Natural killer cell (primary cell): ENCODE measurements around the gene BNC2. TPM values are rescaled to one million over a fixed set of nuclear protein-coding genes. Genes with fewer than 3 reads are reported as not detected.

Experiments used
- ATAC-seq, 3 donors: fragments of 150-1000 bp in 2 of 3; fragments of 200-7000 bp in 1 of 3; cut with Tn5 transposase; 1 replicate in 1 of 3; 2 replicates in 2 of 3; pipeline ENCODE4 v1.10.0; 2021; ENCODE audit warnings: mild to moderate bottlenecking in 2 of 3, moderate library complexity in 2 of 3
- DNase-seq, 2 donors: peaks; one replicate each; pipeline versions ENCODE4 v3.0.0 to v3.0.0-alpha.2; 2013 to 2021; ENCODE audit warnings: mixed read lengths in 1 of 2
- H3K27ac ChIP-seq: one replicate; pipeline ENCODE4 v1.5.1; 2013; ENCODE audit warnings: mild to moderate bottlenecking, low read length
- H3K27me3 ChIP-seq: one replicate; pipeline ENCODE4 v1.6.1; 2013; ENCODE audit warnings: low read length; ENCODE audit not compliant: control insufficient read depth, insufficient read depth
- H3K36me3 ChIP-seq: one replicate; pipeline ENCODE4 v1.6.1; 2013; ENCODE audit warnings: low read length; ENCODE audit not compliant: control insufficient read depth, insufficient read depth
- H3K4me1 ChIP-seq: one replicate; pipeline ENCODE4 v1.6.1; 2013; ENCODE audit warnings: low read length; ENCODE audit not compliant: control insufficient read depth, insufficient read depth
- H3K4me3 ChIP-seq: one replicate; pipeline ENCODE4 v1.5.1; 2013; ENCODE audit warnings: low read length
- H3K9me3 ChIP-seq: one replicate; pipeline ENCODE4 v1.6.1; 2013; ENCODE audit warnings: low read length; ENCODE audit not compliant: control insufficient read depth, insufficient read depth
- H3K27ac Mint-ChIP-seq, 2 donors: one replicate each; pipeline ENCODE4 v1.8.0; 2022; ENCODE audit warnings: mild to moderate bottlenecking in 2 of 2, mixed read lengths in 2 of 2, moderate library complexity in 1 of 2
- H3K27me3 Mint-ChIP-seq, 2 donors: one replicate each; pipeline ENCODE4 v1.8.0; 2022; ENCODE audit warnings: low read depth in 2 of 2, mixed read lengths in 2 of 2
- H3K36me3 Mint-ChIP-seq: one replicate; pipeline ENCODE4 v1.8.0; 2022; ENCODE audit warnings: mixed read lengths
- H3K4me1 Mint-ChIP-seq, 2 donors: one replicate each; pipeline ENCODE4 v1.8.0; 2022; ENCODE audit warnings: mixed read lengths in 2 of 2
- H3K4me3 Mint-ChIP-seq: one replicate; pipeline ENCODE4 v1.8.0; 2022; ENCODE audit warnings: mild to moderate bottlenecking, moderate library complexity, mixed read lengths
- H3K9me3 Mint-ChIP-seq, 2 donors: one replicate each; pipeline ENCODE4 v1.8.0; 2022; ENCODE audit warnings: mixed read lengths in 2 of 2
- CTCF ChIP-seq: fragments of 200-600 bp; IDR thresholded peaks from one replicate; pipeline ENCODE4 v1.8.0; 2022; ENCODE audit warnings: antibody characterized with exemption
- WGBS: methylation state at CpG from one replicate; pipeline ENCODE4 v1.1.7; 2013; ENCODE audit warnings: missing lambda C conversion rate; ENCODE audit not compliant: insufficient coverage; 5-methylcytosine and 5-hydroxymethylcytosine counted together
- intact Hi-C: fragments of 100-400 bp; cut with micrococcal nuclease; formaldehyde crosslinking; loops from one replicate; pipeline ENCODE4 v1.14.2; 2022
- total RNA-seq, 4 donors: library from RNA; stranded (reverse); fragments of 120-200 nt in 1 of 4; gene quantifications; one replicate each; pipeline versions ENCODE4 v1.2.3 to v1.2.4, GENCODE V29; 2013 to 2022

Gene BNC2
- total RNA-seq, 3 donors from 2014 or later (not counting 1 experiment from before 2014, with no cell fraction given) = 36.9 to 84.2 (median 66.5) TPM

- intact Hi-C loops = no loop called here
- no peak overlapping the region for H3K27ac ChIP-seq
- no peaks in the 10 kb centered on the region for H3K36me3 Mint-ChIP-seq
These were observed 99.1 kb downstream of the BNC2 start for GRCh38 chr9:16771356-16771755.

GRCh38 chr9:16769291-16769690 lies 101.2 kb downstream of the BNC2 start:
- Histone ChIP-seq H3K27ac (no peak overlapping the region), H3K27me3 (no peaks in the 10 kb centered on the region), H3K36me3 (no peaks in the 10 kb centered on the region), H3K9me3 (no peaks in the 10 kb centered on the region), H3K4me3 (no peak overlapping the region), H3K4me1 (no peaks in the 10 kb centered on the region)
- no peak for DNase-seq
- WGBS = 88% methylated on average over 4 of the region's 5 CpGs
- Mint-ChIP-seq H3K9me3 (no peaks in the 10 kb centered on the region), H3K4me1 (peaks cover 19 to 38% of the 10 kb centered on the region in 2 donors), H3K4me3 (no peak overlapping the region), H3K27ac (no peak overlapping the region), H3K27me3 (no peaks in the 10 kb centered on the region), H3K36me3 (no peaks in the 10 kb centered on the region)
- TF ChIP-seq CTCF = no peak
- ATAC-seq = no peak
- intact Hi-C loops = no loop called here

More at GRCh38 chr9:16771356-16771755, 99.1 kb downstream of the BNC2 start:
- peaks cover 19 to 35% of the 10 kb centered on the region in 2 donors for H3K4me1 Mint-ChIP-seq
- no peaks in the 10 kb centered on the region for H3K4me1 ChIP-seq
- 86% methylated on average over 1 of the region's 1 CpG for WGBS
- no peaks in the 10 kb centered on the region for H3K27me3 ChIP-seq
- no peak overlapping the region for H3K4me3 ChIP-seq
- TF ChIP-seq CTCF = no peak
- H3K36me3 ChIP-seq = no peaks in the 10 kb centered on the region
- no peaks in the 10 kb centered on the region for H3K9me3 ChIP-seq
- ATAC-seq = no peak
- H3K4me3 Mint-ChIP-seq = no peak overlapping the region
- no peaks in the 10 kb centered on the region for H3K27me3 Mint-ChIP-seq
- no peak overlapping the region for H3K27ac Mint-ChIP-seq
- H3K9me3 Mint-ChIP-seq = no peaks in the 10 kb centered on the region
- DNase-seq = no peak

GRCh38 chr9:16768816-16769215 lies 101.7 kb downstream of the BNC2 start:
- DNase-seq (no peak), ATAC-seq (no peak)
- no peak overlapping the region for H3K27ac Mint-ChIP-seq

More at GRCh38 chr9:16768816-16769215, 101.7 kb downstream of the BNC2 start:
- Histone ChIP-seq H3K4me1 (no peaks in the 10 kb centered on the region), H3K36me3 (no peaks in the 10 kb centered on the region), H3K9me3 (no peaks in the 10 kb centered on the region), H3K27ac (no peak overlapping the region), H3K4me3 (no peak overlapping the region), H3K27me3 (no peaks in the 10 kb centered on the region)
- no peak overlapping the region for H3K4me3 Mint-ChIP-seq
- intact Hi-C loops = no loop called here
- no peaks in the 10 kb centered on the region for H3K27me3 Mint-ChIP-seq
- TF ChIP-seq CTCF = no peak
- H3K36me3 Mint-ChIP-seq = no peaks in the 10 kb centered on the region
- peaks cover 21 to 43% of the 10 kb centered on the region in 2 donors for H3K4me1 Mint-ChIP-seq
- H3K9me3 Mint-ChIP-seq = no peaks in the 10 kb centered on the region
- 83% methylated on average over 6 of the region's 6 CpGs for WGBS
